DMS153 (cell line): Measurements from ENCODE around the gene ANKRD63.

Source experiments
- DNase-seq: peaks from one replicate; lab custom pipeline; 2025; lab: John Stamatoyannopoulos, UW

The ANKRD63 gene

GRCh38 chr15:40257656-40258450, 25.0 kb downstream of the ANKRD63 start:
- no peak for DNase-seq

DNA sequence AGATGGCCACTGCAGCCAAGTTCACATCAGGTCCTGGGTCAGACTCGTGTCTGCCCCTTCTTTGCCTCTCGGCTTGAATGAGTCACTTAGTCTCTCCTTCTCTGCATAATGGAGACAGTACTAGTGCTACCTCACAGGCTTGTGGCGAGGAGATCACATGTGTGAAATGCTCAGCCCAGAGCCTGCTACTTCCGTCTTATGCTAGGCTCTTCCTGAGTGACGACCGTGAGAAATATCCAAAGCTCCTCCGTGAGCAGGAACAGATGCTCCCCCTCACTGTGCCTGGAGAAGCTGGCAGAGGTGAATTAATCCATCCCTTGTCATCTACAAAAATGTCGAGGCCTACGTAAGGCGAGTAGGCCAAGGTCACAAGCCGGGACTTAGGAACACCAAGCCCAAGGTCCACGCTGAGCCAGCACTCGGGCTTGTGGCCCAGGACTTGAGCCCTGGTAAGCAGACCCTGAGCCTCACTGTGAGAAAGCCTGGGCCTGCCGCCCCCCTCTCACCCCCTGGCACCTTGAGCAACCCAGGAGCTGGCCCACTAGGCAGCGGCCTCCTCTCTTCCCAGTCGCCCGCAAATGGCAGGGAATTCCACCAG, 26.1 kb downstream of the ANKRD63 start:
- no peak for DNase-seq

- DNase-seq = peak; percentile 35
These were observed 27.8 kb downstream of the ANKRD63 start for GRCh38 chr15:40255033-40255432.

DNA sequence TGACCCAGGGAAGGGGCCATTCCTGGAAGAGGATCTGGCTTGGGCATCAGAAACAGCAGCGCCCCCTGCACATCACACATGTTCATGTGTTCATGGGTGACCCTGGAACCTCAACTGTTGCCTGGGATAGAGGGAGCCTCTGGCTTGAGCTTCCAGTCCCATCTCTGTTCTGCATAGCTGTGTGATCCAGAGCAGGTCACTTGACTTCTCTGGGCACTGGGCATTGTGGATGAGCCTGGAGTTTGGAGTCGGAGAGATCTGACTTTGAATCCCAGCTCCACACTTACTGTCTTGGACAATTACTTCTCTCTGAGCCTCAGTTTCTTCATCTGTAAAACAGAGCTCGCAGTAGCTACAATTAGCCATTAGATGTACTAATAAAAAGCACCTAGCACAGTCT, 28.4 kb downstream of the ANKRD63 start:
- no peak for DNase-seq

GRCh38 chr15:40253167-40253790, 29.6 kb downstream of the ANKRD63 start:
- DNase-seq = no peak

- no peak for DNase-seq
These were observed 30.3 kb downstream of the ANKRD63 start for GRCh38 chr15:40252438-40253166.

- no peak for DNase-seq
These were observed 30.8 kb downstream of the ANKRD63 start for GRCh38 chr15:40252141-40252437.

DNA sequence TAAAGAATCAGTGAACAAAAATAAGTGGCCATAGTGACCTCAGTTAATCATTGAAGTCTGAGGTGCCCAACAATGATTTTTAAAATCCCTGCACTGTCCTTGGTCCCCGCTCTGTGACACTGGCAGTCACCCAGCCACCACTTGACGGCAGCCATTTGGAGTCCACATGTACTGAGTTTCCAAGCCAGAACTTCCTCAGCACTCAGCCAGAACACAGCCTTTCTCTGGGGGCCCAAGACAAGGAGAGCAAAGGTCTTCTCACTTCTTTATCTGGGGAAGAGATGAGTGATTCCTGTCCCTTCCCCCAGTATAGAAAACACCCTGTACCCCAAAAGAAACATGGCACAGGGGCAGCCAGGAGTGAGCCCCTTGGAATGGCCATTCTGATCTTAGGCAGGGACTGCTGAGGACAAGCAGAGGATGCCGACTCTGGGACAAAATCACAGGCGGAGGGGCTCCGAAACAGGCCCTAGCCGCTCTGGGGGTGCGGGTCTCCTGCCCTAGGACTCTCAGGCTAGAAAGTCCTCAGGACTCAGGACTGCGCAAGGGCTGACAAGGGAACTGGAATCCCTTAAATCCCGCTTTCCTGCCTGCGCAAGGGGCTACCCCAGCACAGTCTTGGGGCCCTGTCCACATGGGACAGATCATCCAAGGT, 31.3 kb downstream of the ANKRD63 start:
- DNase-seq = no peak

GRCh38 chr15:40250771-40251483, 31.9 kb downstream of the ANKRD63 start:
- no peak for DNase-seq

GRCh38 chr15:40250304-40250656, 32.6 kb downstream of the ANKRD63 start:
- no peak for DNase-seq

DNA sequence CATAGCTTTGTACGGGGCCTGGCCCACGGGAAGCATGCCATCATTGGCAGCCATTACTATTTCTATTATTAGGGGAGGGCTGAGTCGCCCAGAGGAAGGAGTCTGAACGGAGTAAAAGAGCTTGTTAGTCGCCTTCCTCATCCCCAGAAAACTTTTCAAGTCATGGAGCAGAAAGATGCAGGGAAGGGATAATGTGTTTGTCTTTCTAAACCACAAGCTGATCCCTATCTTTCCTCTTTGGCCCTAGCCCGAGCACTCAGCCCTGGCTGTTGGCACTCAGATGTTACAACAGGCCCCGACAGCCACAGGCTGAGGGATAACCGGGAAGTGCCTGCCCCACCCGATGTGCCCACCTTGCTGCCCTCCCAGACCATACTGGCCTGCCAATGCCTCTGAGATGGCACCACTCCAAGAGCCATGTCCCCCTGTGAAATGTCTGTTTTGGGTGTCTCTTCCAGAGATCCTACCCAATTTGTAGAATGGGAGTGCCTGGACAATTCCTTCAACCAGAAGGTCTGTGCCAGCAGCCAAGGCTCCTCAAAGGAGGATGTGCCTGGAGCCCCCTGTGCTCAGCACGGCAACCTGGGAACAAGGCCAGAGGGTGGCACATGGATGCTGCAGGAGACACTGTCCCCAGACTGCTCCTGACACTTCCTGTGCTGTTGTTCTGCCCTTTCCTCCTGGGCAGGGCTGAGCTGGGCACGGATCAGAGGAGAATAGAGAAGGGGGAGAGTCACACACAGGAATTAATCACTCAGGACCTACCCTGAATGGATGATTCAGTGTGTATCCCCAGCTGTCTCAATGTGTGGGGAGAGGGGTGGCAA, 33.2 kb downstream of the ANKRD63 start:
- no peak for DNase-seq

GRCh38 chr15:40248006-40248783, 34.7 kb downstream of the ANKRD63 start:
- no peak for DNase-seq

- no peak for DNase-seq
These were observed 35.4 kb downstream of the ANKRD63 start for GRCh38 chr15:40247406-40247971.

DNA sequence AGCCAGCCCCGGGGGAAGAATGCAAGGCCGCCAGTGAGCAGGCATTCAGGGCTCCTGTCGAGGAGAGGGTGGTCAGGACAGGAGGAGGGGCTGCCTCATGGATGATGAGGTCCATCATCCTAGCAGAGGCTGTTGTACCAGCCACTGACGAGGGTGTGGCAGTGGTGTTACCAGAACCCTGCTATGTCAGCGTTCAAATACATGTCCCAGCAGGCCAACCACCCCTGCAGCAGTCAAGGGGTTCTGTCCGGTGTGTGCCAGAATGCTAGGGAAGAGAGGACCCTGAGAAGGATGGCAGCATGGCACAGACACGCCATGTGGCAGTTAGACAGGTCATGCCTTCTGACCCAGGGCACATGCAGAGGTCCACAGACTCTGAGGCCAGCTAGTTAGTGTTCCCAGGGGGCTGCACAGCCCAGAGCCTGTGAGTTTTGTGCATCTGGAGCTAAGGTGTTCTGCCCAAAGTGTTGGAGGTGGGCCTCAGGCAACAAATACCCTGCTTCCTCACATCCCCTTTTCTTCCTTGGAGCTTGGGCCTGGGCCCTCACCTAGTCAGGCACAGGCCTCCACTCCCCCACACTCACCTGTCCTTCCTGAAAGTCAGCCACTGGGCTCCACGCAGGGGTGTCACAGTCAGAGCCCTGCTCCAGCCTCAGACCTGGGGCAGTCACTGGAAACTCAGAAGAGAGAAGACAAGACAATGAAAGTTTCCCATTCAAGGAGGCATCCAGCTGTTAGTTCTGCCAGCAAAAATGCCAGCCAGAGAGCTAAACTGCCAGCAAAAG, 36.2 kb downstream of the ANKRD63 start:
- no peak for DNase-seq

DNA sequence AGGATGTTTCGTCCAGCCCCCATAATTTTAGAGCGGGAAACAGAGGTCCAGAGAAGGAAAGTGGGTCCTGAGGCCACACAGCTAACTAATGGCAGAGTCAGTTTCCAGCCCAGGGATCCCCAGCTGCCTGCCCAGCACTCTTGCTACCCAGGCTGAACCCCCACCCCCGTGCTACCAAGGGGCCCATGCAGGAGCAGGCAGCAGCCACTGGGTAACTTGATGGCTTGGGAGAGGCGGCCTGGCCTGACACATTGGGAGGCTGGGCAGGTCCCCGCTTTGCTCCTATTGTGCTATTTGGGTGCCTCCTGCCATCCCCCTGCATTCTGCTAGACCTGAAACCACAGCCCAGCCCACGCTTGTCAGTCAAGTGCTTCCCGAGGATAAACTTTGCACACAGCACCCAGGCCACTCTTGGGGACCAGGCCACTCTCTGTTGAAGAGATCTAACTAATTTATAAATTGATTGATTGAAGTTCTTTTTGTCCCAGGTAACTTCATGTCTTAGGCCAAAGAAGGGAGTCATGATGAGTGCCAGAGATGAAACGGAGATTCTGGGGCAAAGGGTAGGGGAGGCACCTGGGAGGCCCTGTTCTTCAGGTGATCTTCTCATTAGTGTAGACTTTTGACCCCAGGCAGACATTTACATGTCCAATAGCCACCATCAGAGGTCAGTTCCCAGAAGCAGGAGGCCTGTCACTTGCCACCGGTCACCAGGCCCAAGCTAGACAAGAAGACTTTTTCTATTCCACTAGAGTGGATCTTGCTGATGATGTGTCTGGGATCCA, 37.0 kb downstream of the ANKRD63 start:
- DNase-seq = no peak

GRCh38 chr15:40244961-40245523, 37.8 kb downstream of the ANKRD63 start:
- no peak for DNase-seq

- no peak for DNase-seq
These were observed 39.6 kb downstream of the ANKRD63 start for GRCh38 chr15:40243126-40243810.
